ENCODE results near the gene INS.

Gene INS

GRCh38 chr11:2164081-2164480 lies 3.1 kb upstream of the INS start:
- no peak for DNase-seq

- no peak for DNase-seq
These were observed 2.5 kb upstream of the INS start for GRCh38 chr11:2163428-2163978.

- DNase-seq: no peak
These were observed 1.2 kb downstream of the INS start for GRCh38 chr11:2159536-2160413.

GRCh38 chr11:2158966-2159365 lies 2.0 kb downstream of the INS start:
- no peak for DNase-seq

- DNase-seq: no peak
These were observed 2.7 kb downstream of the INS start for GRCh38 chr11:2158296-2158737.

GRCh38 chr11:2157294-2158040 lies 3.5 kb downstream of the INS start:
- DNase-seq: no peak

GRCh38 chr11:2156416-2157182 lies 4.4 kb downstream of the INS start:
- no peak for DNase-seq

- DNase-seq: no peak
These were observed 5.5 kb downstream of the INS start for GRCh38 chr11:2155511-2155910.

- no peak for DNase-seq
These were observed 6.1 kb downstream of the INS start for GRCh38 chr11:2154889-2155288.

- no peak for DNase-seq
These were observed 6.8 kb downstream of the INS start for GRCh38 chr11:2154195-2154585.

- no peak for DNase-seq
These were observed 7.3 kb downstream of the INS start for GRCh38 chr11:2153581-2154194.

- DNase-seq: peak; percentile 55
These were observed 9.3 kb downstream of the INS start for GRCh38 chr11:2151500-2152257.

GRCh38 chr11:2149864-2150847 lies 10.9 kb downstream of the INS start:
- peak; percentile 57 for DNase-seq

- no peak for DNase-seq
These were observed 11.5 kb downstream of the INS start for GRCh38 chr11:2149460-2149859.

GRCh38 chr11:2148595-2148994 lies 12.4 kb downstream of the INS start:
- no peak for DNase-seq

- no peak for DNase-seq
These were observed 13.6 kb downstream of the INS start for GRCh38 chr11:2147391-2147790.

- DNase-seq: no peak
These were observed 15.0 kb downstream of the INS start for GRCh38 chr11:2146051-2146450.

- no peak for DNase-seq
These were observed 16.3 kb downstream of the INS start for GRCh38 chr11:2144544-2145248.

- DNase-seq: no peak
These were observed 17.0 kb downstream of the INS start for GRCh38 chr11:2143799-2144543.
